Tibial nerve (tissue), 4 donors: ENCODE measurements around the gene TSHZ1. TPM values are rescaled to one million over a fixed set of nuclear protein-coding genes. Genes with fewer than 3 reads are reported as not detected.

Source experiments
- DNase-seq, 2 donors: peaks; one replicate each; pipeline ENCODE4 v3.0.0-alpha.2; 2019; ENCODE audit warnings: low spot score in 2 of 2
- H3K27ac ChIP-seq, 4 donors: fragments of 200-600 bp; sonication (generic) in 3 of 4; one replicate each; pipeline ENCODE4 v1.5.1; 2017 to 2019; ENCODE audit warnings: mild to moderate bottlenecking in 1 of 4
- H3K27me3 ChIP-seq, 2 donors: fragments of 200-600 bp; sonication (generic) in 1 of 2; one replicate each; pipeline versions ENCODE4 v1.5.1 to v1.6.0; 2017 to 2019
- H3K36me3 ChIP-seq, 3 donors: fragments of 200-600 bp; sonication (generic); one replicate each; pipeline ENCODE4 v1.5.1; 2018 to 2019
- H3K4me1 ChIP-seq, 4 donors: fragments of 200-600 bp; sonication (generic) in 3 of 4; one replicate each; pipeline ENCODE4 v1.5.1; 2017 to 2019
- H3K4me3 ChIP-seq, 4 donors: fragments of 200-600 bp; sonication (generic) in 3 of 4; one replicate each; pipeline ENCODE4 v1.5.1; 2017 to 2019; ENCODE audit warnings: mild to moderate bottlenecking in 1 of 4, moderate library complexity in 1 of 4
- H3K9me3 ChIP-seq, 4 donors: fragments of 200-600 bp; sonication (generic) in 3 of 4; one replicate each; pipeline ENCODE4 v1.5.1; 2017 to 2019
- CTCF ChIP-seq, 5 experiments: fragments of 200-600 bp in 3 of 5; fragments of 450-650 bp in 2 of 5; sonication (generic) in 3 of 5; IDR thresholded peaks; one replicate each; pipeline ENCODE4 v1.5.1; 2016 to 2019; ENCODE audit warnings: antibody characterized with exemption in 5 of 5, mild to moderate bottlenecking in 3 of 5, moderate library complexity in 2 of 5
- EP300 ChIP-seq, 2 donors: sonication (generic); formaldehyde crosslinking; IDR thresholded peaks; one replicate each; pipeline ENCODE4 v1.6.1; 2017; ENCODE audit warnings: antibody characterized with exemption in 2 of 2, mild to moderate bottlenecking in 1 of 2
- POLR2A ChIP-seq, 2 donors: fragments of 450-650 bp; IDR thresholded peaks; one replicate each; pipeline ENCODE4 v1.6.1; 2017; ENCODE audit warnings: antibody characterized with exemption in 2 of 2, mild to moderate bottlenecking in 2 of 2, moderate library complexity in 2 of 2
- WGBS, 2 donors: methylation state at CpG; one replicate each; pipeline ENCODE4 v1.1.5; 2018; 5-methylcytosine and 5-hydroxymethylcytosine counted together
- total RNA-seq, 4 donors: library from RNA; depleted of rRNA; stranded (reverse); fragments of >200 nt; gene quantifications; one replicate each; pipeline ENCODE4 v1.1.0, GENCODE V29; 2016

Gene TSHZ1
- total RNA-seq, 4 donors from 2014 or later = 15.6 to 23.7 (median 18.3) TPM

- no peak for DNase-seq
- Histone ChIP-seq H3K27ac (peak overlapping the region in 3 of 4 donors; percentile 9 to 69 (median 38)), H3K36me3 (no peaks in the 10 kb centered on the region), H3K27me3 (no peaks in the 10 kb centered on the region), H3K9me3 (no peaks in the 10 kb centered on the region), H3K4me3 (peak overlapping the region in 3 of 4 donors; percentile 1 to 32 (median 18)), H3K4me1 (peaks cover 0 to 82% (median 29%) of the 10 kb centered on the region in 4 donors)
- no peak for TF ChIP-seq EP300 (IDR thresholded peaks at IDR 0.05)
- TF ChIP-seq POLR2A (IDR thresholded peaks at IDR 0.05) = no peak
- TF ChIP-seq CTCF (IDR thresholded peaks at IDR 0.05) = no peak
- 20 to 26% methylated on average over 11 of the region's 11 CpGs for WGBS, 2 donors
These were observed 15.8 kb downstream of the TSHZ1 start for GRCh38 chr18:75226286-75226955.

DNA sequence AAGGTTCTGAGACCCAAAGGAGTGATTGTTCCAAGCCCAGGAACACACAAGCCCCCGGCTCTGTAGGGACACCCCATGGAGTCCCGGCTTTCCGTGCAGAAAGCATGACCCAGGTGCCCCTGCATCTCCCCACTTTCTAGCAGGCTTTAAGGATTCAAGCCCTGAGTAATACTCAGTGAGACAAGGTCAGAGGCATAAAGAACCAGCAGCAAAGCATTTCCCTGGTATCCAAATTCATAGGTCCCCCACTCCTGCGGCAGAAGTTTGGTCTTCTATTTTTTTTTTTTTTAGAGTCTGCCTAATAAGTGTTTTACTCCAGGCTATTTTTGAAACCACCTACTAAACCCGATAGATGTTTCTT lies 16.3 kb downstream of the TSHZ1 start:
- H3K27ac ChIP-seq = peak overlapping the region; percentile 9 to 69 (median 58)
- no peak for DNase-seq
- peaks cover 0 to 77% (median 29%) of the 10 kb centered on the region in 4 donors for H3K4me1 ChIP-seq
- H3K9me3 ChIP-seq = no peaks in the 10 kb centered on the region
- TF ChIP-seq POLR2A (IDR thresholded peaks at IDR 0.05) (no peak), CTCF (IDR thresholded peaks at IDR 0.05) (no peak), EP300 (IDR thresholded peaks at IDR 0.05) (no peak)
- WGBS, 2 donors = 17 to 37% methylated on average over 5 of the region's 5 CpGs
- H3K36me3 ChIP-seq = no peaks in the 10 kb centered on the region
- peak overlapping the region in 3 of 4 donors; percentile 1 to 32 (median 18) for H3K4me3 ChIP-seq
- no peaks in the 10 kb centered on the region for H3K27me3 ChIP-seq

DNA sequence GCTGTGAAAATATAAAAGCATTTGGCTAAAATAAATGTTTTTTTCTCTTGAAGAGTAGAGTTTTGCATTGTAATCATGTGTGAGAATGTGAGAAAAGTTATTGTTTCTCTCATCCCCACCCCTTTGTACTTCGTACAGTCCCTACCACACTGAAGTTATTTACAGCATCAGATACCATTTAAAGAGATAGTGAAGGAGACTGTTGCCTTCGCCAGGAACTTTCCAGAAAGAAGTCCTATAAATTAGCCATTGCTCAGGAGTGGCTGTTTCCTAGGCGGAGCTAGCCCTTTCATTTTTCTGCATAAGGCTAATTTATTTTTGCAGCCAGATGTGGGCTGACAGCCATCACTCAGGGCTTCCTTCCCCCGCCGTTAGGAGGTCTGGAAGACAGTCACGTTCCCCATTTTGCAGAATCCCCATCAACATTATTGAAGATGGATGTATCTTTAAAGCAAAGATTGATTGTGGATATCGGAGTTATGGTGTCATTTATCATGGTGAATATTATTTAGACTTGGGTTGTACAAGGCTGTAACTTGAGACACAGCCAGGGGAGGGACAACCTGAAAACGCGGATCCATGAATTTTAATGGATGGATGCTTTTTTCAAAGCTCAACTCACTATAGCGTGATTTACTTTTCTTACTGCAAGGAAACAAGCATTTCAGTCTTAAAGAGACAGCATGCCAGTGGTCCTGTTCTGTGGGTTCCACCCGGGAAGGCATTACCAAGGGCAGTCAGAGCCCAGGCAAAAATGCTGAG lies 17.1 kb downstream of the TSHZ1 start:
- no peaks in the 10 kb centered on the region for H3K27me3 ChIP-seq
- H3K36me3 ChIP-seq = no peaks in the 10 kb centered on the region
- DNase-seq = no peak
- no peaks in the 10 kb centered on the region for H3K9me3 ChIP-seq
- H3K27ac ChIP-seq = peak overlapping the region; percentile 9 to 69 (median 58)
- no peak for TF ChIP-seq CTCF (IDR thresholded peaks at IDR 0.05)
- no peak for TF ChIP-seq POLR2A (IDR thresholded peaks at IDR 0.05)
- peaks cover 0 to 70% (median 29%) of the 10 kb centered on the region in 4 donors for H3K4me1 ChIP-seq
- 26 to 27% methylated on average over 11 of the region's 11 CpGs for WGBS, 2 donors
- H3K4me3 ChIP-seq = peak overlapping the region in 3 of 4 donors; percentile 12 to 32 (median 18)

DNA sequence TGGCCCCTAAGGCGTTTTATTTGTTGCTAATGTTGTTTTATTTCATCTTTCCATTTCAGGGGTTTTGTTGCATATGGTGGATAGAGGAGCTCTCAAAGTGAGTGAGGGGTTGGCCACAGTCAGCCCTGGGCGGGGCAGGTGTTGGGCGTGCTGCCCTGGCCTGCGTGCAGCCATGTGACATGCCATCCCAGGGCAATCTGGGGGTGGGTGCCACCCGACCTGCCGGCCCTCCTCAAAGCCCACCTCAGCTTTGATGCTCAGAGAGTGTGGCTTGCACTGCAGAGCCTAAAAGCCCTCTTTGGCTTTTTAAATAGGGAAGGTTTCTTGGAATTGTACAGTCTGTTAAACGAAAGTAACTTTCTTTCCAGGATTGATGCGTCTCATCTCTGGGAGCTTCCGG lies 18.4 kb downstream of the TSHZ1 start:
- no peak overlapping the region for H3K27ac ChIP-seq
- H3K4me1 ChIP-seq = peaks cover 0 to 61% (median 23%) of the 10 kb centered on the region in 4 donors
- 86 to 88% methylated on average over 9 of the region's 9 CpGs for WGBS, 2 donors
- no peaks in the 10 kb centered on the region for H3K27me3 ChIP-seq
- TF ChIP-seq EP300 (IDR thresholded peaks at IDR 0.05) (no peak), CTCF (IDR thresholded peaks at IDR 0.05) (no peak), POLR2A (IDR thresholded peaks at IDR 0.05) (no peak)
- DNase-seq = no peak
- no peaks in the 10 kb centered on the region for H3K36me3 ChIP-seq
- no peak overlapping the region for H3K4me3 ChIP-seq
- H3K9me3 ChIP-seq = no peaks in the 10 kb centered on the region

- Histone ChIP-seq H3K36me3 (no peaks in the 10 kb centered on the region), H3K4me1 (peaks cover 0 to 60% (median 21%) of the 10 kb centered on the region in 4 donors), H3K27me3 (no peaks in the 10 kb centered on the region), H3K9me3 (no peaks in the 10 kb centered on the region), H3K27ac (no peak overlapping the region), H3K4me3 (no peak overlapping the region)
- 97 to 98% methylated on average over 8 of the region's 8 CpGs for whole genome bisulfite sequencing, 2 donors
- no peak for DNase-seq
- no peak for TF ChIP-seq CTCF (IDR thresholded peaks at IDR 0.05)
- no peak for TF ChIP-seq POLR2A (IDR thresholded peaks at IDR 0.05)
- TF ChIP-seq EP300 (IDR thresholded peaks at IDR 0.05) = no peak
These were observed 18.8 kb downstream of the TSHZ1 start for GRCh38 chr18:75229437-75229836.
